ENCODE results near the gene SYPL1. TPM values are rescaled to one million over a fixed set of nuclear protein-coding genes. Genes with fewer than 3 reads are reported as not detected.

SYPL1 gene
- total RNA-seq, 3 donors from 2014 or later = 73.8 to 109 (median 80.8) TPM

GRCh38 chr7:106125417-106125816 lies 13.3 kb upstream of the SYPL1 start:
- Histone ChIP-seq H3K36me3 (ENCODE audit: low read depth) (no peaks in the 10 kb centered on the region), H3K4me3 (no peak overlapping the region), H3K9me3 (no peaks in the 10 kb centered on the region), H3K4me1 (ENCODE audit: low read depth) (no peaks in the 10 kb centered on the region)
- intact Hi-C loops (cut with DNase I, micrococcal nuclease) = no loop called here
- ATAC-seq (no peak), DNase-seq (no peak)
- no peak for TF ChIP-seq CTCF (IDR thresholded peaks at IDR 0.05)

- no peak for TF ChIP-seq CTCF (IDR thresholded peaks at IDR 0.05)
- no peaks in the 10 kb centered on the region for H3K4me1 ChIP-seq (ENCODE audit: low read depth)
- H3K9me3 ChIP-seq = no peaks in the 10 kb centered on the region
- intact Hi-C loops (cut with DNase I, micrococcal nuclease) = no loop called here
- no peak overlapping the region for H3K4me3 ChIP-seq
- DNase-seq (no peak), ATAC-seq (no peak)
- no peaks in the 10 kb centered on the region for H3K36me3 ChIP-seq (ENCODE audit: low read depth)
Observed at GRCh38 chr7:106124186-106124585, 12.1 kb upstream of the SYPL1 start.

GRCh38 chr7:106122713-106123112 lies 10.6 kb upstream of the SYPL1 start:
- H3K4me3 ChIP-seq = no peak overlapping the region
- H3K4me1 ChIP-seq (ENCODE audit: low read depth) = no peaks in the 10 kb centered on the region
- ATAC-seq = no peak
- H3K36me3 ChIP-seq (ENCODE audit: low read depth) = no peaks in the 10 kb centered on the region
- intact Hi-C loops (cut with DNase I, micrococcal nuclease) = no loop called here
- no peak for TF ChIP-seq CTCF (IDR thresholded peaks at IDR 0.05)
- no peak for DNase-seq
- no peaks in the 10 kb centered on the region for H3K9me3 ChIP-seq

GRCh38 chr7:106121189-106121810 lies 9.2 kb upstream of the SYPL1 start:
- ATAC-seq = no peak

GRCh38 chr7:106120500-106120899 lies 8.4 kb upstream of the SYPL1 start:
- no peak overlapping the region for H3K4me3 ChIP-seq
- H3K36me3 ChIP-seq (ENCODE audit: low read depth) = no peaks in the 10 kb centered on the region
- no peaks in the 10 kb centered on the region for H3K4me1 ChIP-seq (ENCODE audit: low read depth)
- ATAC-seq (no peak), DNase-seq (no peak)
- intact Hi-C loops (cut with DNase I, micrococcal nuclease) = no loop called here
- no peaks in the 10 kb centered on the region for H3K9me3 ChIP-seq
- TF ChIP-seq CTCF (IDR thresholded peaks at IDR 0.05) = no peak

More at GRCh38 chr7:106121189-106121810, 9.2 kb upstream of the SYPL1 start:
- TF ChIP-seq CTCF (IDR thresholded peaks at IDR 0.05) = no peak
- no peak for DNase-seq
- no peaks in the 10 kb centered on the region for H3K4me1 ChIP-seq (ENCODE audit: low read depth)
- H3K36me3 ChIP-seq (ENCODE audit: low read depth) = no peaks in the 10 kb centered on the region
- H3K4me3 ChIP-seq = no peak overlapping the region
- H3K9me3 ChIP-seq = no peaks in the 10 kb centered on the region
- intact Hi-C loops (cut with DNase I, micrococcal nuclease) = no loop called here

GRCh38 chr7:106119719-106120118 lies 7.6 kb upstream of the SYPL1 start:
- H3K9me3 ChIP-seq = no peaks in the 10 kb centered on the region
- no peaks in the 10 kb centered on the region for H3K4me1 ChIP-seq (ENCODE audit: low read depth)
- ATAC-seq (no peak), DNase-seq (no peak)
- no peak for TF ChIP-seq CTCF (IDR thresholded peaks at IDR 0.05)
- H3K36me3 ChIP-seq (ENCODE audit: low read depth) = no peaks in the 10 kb centered on the region
- H3K4me3 ChIP-seq = no peak overlapping the region
- intact Hi-C loops (cut with DNase I, micrococcal nuclease) = no loop called here

Measured in mucosa of descending colon (tissue), 3 donors.